Nucleus accumbens (tissue), 56 donors: ENCODE measurements around the gene PRSS12.
"Not testable (repeated sequence)": the region's sequence is repeated elsewhere in the genome, so short reads cannot be mapped to it uniquely, and the experiment has no call there.

Source experiments
- DNase-seq, 56 donors: peaks; one replicate each; lab custom pipeline; 2025; lab: John Stamatoyannopoulos, UW

The PRSS12 gene

DNA sequence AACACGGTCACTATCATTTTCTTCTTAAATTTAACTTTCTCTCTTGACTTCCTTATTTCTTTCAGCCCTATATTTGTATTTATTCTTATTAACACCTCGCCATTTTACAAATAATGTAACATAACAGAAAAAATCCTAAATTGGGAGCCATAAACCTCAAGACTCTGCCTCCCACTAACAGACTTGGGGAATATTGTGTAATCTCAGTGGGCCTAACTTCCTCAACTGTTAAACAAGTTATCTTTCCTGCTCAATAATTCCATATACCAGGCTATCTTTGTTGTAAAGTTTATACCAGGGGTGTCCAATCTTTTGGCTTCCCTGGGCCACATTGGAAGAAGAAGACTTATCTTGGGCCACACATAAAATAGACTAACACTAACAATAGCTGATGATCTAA, 26.2 kb downstream of the PRSS12 start:
- DNase-seq: no peak

DNA sequence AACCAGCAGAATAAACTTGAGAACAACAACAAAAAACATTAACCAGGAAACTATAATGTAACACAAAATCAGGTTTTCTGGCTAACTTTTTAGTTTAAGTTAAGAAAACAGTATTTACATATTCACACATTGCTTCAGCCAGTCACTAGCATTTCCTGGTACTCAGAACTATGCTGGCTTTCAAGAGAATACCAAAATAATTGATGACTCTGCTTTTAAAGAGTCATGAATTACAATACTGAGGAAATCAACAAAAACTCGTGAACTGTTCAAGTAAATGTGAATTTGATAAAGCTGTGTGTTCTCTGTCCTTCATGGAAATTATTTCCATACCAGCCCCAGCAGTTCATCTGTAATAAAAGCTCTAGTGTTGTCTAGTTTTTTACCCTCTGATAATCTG, 27.4 kb downstream of the PRSS12 start:
- no peak for DNase-seq

DNA sequence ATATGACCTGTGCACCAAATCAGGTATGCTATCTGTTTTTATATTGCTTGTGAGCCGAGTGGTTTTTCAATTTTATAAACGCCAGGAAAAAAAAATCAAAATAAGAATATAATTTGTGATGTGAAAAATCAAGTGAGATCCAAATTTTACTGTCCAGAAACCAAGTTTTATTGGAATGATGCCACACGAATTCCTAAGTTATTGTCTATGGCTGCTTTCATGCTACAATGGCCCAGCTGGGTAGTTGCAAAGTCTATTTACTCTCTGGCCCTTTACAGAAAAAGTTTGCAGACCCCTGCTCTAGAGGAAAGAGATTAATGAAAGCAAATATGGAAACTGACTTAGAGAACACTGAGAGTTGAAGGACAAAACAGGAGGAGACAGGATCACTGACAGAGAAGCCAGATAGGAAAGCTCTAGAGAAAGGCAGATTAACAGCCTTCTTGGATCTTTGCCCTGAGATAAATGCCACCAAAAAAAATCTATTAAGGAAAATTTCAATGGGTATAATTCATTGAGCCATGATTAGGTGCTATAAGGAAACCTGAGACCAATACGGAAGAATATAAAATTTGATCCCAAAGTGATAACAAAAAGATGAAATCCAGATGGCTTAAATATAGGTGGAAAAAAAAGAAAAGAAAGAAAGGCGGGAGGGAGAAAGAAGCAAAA, 29.8 kb downstream of the PRSS12 start:
- DNase-seq: no peak

DNA sequence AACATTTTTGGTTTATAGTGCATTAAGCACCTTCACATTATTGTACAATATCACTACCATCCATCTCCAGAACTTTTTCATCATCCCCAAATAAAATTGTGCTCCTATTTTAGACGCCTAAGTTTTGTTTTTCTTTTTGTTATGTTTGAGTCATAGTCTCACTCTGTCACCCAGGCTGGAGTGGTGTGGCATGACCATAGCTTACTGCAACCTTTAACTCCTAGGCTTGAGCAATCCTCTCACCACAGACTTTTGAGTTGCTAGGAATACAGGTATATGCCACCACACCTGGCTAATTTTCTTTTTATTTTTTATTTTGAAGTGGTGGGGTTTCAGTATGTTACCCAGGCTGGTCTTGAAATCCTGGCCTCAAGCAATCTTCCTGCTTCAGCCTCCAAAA, 33.9 kb downstream of the PRSS12 start:
- no peak for DNase-seq

DNA sequence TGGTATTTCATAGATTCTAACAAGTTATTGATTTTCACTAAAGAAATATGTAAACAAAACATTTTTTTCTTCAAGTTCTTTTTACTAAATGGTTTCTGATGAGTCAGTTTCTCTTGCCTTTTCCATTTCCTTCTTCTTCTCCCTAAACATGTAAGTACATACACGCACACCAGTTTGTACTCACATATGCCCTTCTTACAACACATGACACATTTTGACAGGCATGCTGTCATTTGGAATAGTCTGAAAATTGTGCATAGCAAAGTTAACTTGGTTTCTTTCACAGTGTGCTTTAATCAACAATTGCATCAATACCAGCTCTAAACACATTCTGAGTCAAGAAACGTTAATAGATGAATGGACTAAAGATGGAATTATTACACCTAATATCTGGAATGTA, 35.1 kb downstream of the PRSS12 start:
- no peak for DNase-seq

DNA sequence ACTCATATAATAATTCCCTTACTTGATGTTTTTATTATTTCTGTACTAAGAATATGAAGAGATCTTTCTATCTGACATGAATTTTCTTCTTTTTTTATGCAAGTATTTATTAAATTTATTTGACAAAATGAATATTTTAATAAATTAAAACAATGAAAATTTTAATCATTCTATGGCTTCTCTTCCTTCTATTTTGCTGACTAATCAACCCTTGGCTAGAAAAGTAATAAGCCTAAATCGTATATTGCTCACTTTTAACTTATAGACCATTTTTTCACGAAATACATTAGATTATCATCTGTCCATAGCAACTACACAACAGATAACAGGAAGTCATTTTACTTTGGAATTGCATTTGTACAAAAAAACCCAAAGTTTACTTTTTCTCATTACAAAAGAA, 38.6 kb downstream of the PRSS12 start:
- no peak for DNase-seq

DNA sequence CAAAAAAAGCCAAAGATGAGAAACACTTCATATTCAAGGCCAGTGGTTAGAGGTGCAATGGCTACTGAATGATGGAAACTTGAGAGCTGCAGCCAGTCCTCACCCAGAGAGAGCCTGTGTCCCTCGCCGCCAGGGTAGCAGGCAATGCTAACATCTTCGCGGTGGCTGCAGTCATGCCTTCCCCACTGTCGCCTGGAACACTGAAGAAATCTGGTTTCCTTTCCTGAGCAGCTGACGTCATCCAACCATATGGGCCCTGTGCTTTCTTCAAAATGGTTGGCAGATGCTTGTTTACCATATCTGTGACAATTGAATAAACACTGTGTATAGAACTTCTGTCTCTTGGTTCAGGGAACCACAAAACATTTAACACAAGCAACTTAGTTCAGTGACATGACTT, 39.7 kb downstream of the PRSS12 start:
- DNase-seq: no peak

DNA sequence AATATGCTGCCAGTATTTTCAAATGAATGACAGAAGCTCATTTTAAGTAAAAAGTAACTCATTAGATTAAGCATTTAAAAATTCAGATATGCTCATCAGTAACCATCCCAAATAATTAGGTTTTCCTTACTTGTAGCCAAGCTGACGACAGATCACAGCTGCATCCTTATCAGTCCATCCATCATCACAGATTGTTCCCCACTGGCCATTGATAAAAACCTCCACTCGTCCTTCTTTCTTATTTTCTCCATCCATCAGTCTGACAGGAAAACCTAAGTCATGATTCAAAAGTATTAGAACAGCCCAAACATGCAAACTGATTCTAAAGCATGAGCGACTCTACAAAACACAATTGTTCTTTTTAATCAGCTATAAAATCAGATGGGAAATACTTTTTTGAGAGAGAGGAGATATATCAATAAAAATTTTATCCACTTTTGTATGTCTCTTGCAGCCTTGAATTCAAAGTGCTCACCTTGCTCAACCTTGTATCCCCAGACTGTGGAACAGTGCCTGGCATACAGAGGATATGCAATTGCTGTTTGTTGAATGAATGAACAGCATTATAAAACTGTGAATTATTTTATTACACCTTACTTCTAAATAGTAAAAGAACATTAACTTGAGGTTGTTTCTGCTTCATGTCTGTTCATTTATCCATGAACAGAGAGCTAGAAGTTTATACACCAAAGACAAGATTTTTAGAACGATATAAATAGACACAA, 44.3 kb downstream of the PRSS12 start:
- DNase-seq: no peak

DNA sequence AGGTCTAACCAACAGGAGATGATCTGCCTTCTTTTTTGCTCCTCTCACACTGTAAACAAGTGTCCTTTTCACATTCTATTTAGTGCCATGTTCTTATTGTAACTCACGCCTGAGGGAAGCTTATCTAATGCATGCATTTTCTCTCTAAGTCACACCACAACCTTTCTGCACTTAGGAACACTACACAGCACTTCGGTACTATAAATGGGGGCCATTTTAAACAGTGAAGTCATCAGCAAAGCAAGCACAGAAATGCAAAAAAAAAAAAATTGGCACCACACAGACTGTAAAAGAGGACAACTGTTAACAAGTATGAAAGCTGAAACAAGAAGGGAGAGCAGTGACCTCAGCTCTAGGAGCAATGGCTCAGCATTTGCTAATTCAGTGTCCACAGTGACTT, 45.2 kb downstream of the PRSS12 start:
- DNase-seq: no peak

DNA sequence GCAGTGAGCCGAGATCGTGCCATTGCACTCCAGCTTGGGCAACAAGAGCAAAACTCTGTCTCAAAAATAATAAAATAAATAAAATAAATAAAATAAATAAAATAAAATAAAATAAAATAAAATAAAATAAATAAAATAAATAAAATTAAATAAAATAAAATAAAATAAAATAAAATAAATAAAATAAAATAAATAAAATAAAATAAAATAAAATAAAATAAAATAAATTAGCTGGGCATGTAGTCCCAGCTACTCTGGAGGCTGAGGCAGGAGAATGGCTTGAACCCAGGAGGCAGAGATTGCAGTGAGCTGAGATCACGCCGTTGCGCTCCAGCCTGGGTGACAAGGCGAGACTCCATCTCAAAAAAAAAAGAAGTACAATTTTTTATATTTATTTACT, 53.2 kb downstream of the PRSS12 start:
- not testable (repeated sequence) for DNase-seq

DNA sequence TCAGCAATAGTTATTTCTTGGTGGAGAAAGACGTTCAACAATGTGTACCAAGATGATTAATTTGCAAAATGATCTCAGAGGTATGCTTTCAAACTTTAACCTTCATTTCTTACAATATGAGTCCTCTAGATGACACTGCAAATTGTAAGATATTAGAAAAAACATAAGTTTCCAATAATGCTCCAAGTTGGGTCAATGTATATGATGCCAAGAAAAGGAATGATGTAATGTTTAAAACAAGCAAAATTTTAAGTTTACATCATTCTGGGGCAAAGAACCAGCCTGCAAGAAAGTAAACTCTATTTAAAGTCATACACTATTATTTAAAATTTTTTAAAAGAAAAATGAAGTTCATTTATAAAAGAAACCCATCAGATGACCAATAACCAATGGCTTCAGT, 56.1 kb downstream of the PRSS12 start:
- DNase-seq: no peak

DNA sequence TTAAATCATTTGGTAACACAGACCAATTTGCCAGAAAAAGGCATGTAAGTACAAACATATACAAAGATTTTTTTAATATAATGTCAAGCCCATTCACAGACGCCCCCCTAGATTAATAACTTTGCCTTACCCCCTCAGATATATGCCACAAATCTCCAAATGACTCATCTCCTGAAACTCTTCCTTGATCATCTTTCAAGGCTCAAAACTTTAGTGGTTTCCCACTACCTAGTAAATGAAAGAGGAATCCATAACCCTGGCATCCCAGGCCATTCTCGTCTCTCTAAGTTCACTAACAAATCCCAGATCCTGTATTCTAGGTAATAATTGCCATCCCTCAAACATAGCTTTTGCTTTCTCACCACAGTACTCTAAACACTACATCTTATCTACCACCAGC, 61.9 kb downstream of the PRSS12 start:
- no peak for DNase-seq

DNA sequence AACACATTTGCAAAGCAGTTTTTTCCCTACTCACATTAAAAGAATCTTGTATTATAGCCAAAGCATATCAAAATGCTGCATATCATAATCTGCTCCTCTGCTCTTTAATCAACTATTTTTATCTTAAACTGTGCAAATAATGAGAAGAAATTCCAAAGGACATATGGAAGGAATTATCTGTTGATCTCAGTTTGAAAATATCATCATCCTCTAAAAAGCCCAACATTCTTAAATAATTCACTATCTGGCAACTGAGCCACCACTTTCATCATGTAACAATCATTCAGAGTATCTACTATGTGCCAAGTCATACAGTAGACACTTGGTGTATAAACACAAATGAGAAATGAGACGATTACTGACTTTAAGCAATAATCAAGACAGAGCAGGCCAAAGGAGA, 63.0 kb downstream of the PRSS12 start:
- no peak for DNase-seq

DNA sequence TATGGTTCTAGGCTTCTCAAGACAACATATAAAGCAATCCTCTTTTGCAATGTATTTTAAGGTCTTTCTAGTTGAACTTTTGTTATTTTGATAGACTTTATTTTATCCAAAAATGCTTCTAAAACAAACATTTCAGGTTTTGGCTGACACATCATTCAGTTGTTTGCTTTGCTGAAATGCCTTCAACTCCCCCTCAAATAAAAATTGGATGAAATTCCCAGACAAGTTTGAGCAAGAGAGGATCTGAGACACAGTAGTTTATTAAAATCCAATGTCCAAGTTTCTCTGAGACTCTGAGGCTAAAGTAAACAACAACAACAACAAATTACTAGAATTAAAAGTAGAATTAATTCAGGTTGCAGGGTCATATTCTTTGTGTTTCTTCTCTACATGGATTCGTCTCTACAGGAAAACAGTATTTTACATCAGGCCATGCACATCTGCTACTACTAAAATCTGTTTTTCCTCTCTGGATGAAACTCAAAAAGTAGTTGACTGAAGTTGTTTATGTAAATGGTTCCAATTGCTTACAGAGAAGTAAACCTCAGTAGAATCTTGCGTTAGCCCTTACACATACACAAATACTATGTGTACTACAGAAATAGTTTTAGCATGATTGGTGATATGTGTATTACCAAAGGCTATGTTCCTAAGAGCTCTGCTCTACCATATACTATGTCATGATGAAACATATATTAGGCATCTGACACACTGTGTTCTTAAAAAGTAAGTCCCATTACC, 64.9 kb downstream of the PRSS12 start:
- DNase-seq: no peak

DNA sequence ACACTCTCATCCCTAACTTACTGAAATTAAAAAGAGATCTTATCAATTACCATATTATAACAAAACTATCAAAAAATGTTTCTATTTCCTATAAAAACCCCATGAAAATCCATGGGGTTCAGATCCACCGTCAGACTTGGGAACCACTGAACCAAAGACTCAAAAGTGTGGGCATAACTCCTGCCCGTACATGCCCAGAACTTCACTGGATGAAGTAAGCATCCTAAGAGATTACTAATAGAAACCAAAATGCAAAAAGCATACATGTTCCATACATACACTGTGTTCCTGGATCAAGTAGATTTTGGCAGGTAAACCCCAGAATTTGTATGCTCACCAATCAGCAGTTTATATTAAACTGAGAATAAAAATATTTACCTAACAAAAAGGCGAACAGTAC, 66.1 kb downstream of the PRSS12 start:
- no peak for DNase-seq

DNA sequence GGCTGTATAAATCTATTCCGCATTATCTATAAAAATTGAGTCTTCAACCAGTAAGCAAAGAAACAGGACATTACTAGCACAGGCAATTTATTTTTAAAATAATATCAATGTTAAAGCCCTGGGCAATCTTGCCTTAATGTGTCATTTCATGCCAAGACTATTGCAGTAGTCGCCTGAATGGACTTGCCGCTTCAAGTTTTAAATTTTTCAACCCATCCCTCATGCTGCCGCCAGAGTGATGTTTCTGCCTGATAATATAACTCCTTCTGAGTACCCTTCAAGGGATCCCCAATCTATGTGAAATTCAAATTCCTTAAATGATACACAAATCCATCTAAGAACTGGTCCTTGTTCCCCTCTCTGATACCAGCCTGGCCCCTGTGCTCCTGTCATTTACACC, 66.9 kb downstream of the PRSS12 start:
- no peak for DNase-seq

DNA sequence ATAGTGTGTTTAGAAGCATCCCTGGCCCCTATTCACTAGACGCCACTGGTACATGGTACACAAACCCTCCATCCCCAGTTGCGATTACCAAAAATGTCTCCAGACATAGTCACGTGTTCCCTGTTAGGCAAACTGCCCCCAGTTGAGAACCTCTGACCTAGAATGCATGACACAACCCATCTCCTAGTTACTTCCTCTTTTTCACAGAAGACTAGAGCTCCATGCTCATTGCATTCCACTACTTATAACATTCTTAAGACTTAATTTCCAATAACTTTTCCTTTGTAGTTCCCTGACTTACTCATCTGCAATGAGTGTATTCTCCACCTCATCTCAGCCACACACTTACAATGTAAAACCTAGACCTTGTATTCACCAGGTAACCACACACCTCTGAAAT, 68.6 kb downstream of the PRSS12 start:
- no peak for DNase-seq

DNA sequence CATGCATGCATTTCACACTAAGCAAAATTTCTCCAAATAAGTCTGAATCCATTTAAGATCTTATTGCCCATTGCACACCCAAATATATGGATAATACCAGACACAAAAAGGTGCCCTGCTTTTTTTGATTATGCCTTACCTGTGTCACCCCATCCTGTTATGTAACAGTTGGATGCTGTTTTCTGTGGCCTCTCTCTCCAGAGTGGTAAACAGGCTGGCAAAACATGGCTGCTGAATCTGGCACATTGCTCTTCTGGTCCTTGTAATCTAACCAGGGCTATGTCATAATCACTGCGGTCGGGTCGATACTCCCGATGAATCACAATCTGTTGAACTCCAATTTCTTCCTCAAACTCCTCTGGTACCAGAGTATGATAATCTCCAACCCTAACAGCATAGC, 70.1 kb downstream of the PRSS12 start:
- DNase-seq: no peak

DNA sequence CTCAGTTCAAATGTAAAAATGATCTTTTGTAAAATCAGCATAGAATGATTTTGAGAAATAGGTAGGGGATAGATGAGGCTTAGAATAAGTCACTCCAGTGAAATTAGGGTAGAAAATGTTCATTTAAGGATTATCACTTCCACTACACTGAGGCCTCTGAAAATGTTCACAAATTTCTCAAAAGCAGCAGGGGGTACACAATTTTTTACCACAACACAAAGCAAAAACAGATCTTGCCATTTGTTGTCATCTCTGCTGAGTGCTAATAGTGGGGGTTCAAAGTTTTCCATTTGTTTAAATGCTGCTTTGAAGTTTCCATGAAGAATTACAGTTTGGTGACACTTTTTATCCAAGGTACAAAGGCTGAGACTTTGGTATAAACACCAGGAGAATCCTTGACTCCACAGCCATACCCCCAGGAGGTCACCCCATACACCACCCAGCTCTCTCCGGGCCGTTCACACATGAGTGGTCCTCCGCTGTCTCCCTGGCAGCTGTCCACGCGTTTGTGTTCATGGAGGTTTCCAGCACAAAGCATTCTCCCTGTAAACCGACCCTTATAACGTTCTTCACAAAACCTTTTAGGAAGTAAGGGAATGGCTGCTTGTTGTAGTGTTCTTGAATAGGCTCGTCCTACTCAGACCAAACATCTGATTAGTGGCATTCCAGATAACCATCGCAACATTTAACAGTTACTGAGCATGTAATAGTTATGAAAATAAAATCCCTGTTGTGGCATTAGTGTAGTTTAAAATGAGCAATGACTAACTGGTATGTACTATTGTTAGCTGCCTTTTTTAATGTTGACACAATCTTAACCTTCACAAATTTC, 71.0 kb downstream of the PRSS12 start:
- peak in 4 of 56 donors; percentile 0 to 3 (median 2) for DNase-seq

DNA sequence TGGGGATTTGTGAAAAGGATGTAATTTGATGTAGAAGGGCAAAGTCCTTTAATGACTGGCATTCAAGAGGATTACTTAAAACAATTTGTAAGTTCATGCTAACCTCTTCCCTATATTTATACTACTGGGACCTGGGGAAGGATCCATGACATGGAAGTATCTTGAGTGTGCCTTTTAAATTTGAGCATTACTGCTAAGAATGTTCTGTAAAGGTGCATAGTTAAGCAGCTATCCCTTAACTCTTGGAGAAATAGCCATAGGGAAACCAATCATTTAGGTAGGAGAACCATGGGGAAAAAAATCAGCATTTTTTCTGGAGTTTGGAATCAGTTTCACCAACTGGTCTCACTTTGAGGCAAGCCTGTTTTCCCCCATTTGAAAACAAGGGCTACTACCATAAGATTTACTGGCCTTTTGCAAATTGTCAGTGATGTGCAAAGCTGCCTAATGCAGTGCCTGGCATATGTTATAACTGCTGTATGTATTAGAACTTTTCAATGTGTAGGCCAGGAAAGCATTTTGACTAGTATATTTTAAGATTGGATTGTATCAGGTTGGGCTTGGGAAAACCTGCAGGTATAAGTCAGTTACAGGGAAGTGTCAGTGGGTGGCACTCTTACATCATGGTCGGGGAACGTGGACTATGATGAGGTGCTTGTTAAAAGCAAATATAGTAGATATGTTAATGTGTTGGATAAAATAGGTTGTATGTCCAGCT, 72.1 kb downstream of the PRSS12 start:
- DNase-seq: peak in 21 of 56 donors; percentile 0 to 62 (median 17)
